GM12892 (cell line): ENCODE measurements around the gene CDH23.

ENCODE experiments used
- DNase-seq: peaks from one replicate; pipeline ENCODE4 v3.0.0; 2011; ENCODE audit not compliant: insufficient read length
- FAIRE-seq: peaks from 2 replicates; lab custom pipeline; 2011; peaks lifted over from hg19 to GRCh38; lab: Jason Lieb, UNC
- POLR2A ChIP-seq: IDR thresholded peaks from 2 replicates; pipeline ENCODE4 v1.6.1; 2011; ENCODE audit warnings: low read depth, low read length, control low read depth
- POLR2AphosphoS5 ChIP-seq: IDR thresholded peaks from 2 replicates; pipeline ENCODE4 v1.6.1; 2011; ENCODE audit warnings: low read depth, low read length, control low read depth
- TAF1 ChIP-seq: IDR thresholded peaks from 2 replicates; pipeline ENCODE4 v1.6.1; 2011; ENCODE audit warnings: low read depth, mild to moderate bottlenecking, control low read depth, low read length, borderline replicate concordance

Gene CDH23

DNA sequence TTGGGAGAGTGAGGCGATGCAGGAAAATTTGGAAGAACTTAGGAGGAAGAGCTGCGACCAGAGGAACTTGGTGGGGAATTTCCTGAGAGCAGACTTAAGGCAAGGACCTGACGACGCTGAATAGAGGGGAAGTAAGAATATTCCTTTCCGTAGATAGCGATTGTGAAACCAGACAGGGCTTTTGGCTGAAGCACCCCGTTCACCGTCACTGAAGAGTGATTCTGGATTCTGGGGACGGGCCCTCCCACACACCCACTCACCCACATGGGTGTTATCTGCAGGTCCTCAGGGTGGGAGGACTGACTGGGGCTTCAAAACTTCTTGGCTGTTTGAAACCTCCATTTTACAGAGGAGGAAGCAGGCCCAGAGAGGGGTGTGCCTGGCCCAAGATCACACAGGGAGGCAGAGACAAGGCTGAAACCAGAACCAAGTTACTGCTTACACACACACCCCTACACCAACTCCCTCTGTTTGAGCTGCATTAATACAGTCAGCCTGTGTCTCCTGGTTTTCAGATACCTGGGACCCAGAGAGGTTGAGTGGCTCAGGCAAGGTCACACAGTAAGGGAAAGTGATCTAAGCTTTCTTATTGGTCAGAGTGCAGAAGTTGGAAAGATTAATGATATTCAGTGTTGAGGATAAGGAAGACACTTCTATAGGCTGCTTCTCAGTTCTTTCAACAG is 37.2 kb upstream of the CDH23 start:
- TF ChIP-seq TAF1 (no peak), POLR2A (no peak), POLR2AphosphoS5 (no peak)
- DNase-seq, result peak; percentile 48
- no peak for FAIRE-seq

DNA sequence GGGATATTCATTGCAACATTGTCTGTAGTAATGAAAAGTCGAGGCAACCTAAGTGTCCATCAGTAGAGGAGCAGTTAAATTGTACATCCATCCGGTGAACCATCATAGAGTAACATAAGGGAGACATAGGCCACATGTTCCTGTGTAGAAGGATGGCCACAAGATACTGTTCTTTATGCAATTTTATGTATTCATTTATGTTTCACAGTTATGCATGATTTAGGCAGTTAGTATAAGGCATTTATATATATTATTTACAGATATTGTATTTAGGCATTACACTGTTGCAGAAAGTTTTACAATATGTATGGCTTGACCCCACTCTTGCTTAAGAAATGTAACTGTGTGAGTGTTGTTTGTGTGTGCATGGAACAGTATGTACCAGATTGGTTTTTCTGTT is 36.0 kb upstream of the CDH23 start:
- DNase-seq (no peak), FAIRE-seq (no peak)
- TF ChIP-seq POLR2AphosphoS5, result no peak
- no peak for TF ChIP-seq POLR2A
- TF ChIP-seq TAF1, result no peak

DNA sequence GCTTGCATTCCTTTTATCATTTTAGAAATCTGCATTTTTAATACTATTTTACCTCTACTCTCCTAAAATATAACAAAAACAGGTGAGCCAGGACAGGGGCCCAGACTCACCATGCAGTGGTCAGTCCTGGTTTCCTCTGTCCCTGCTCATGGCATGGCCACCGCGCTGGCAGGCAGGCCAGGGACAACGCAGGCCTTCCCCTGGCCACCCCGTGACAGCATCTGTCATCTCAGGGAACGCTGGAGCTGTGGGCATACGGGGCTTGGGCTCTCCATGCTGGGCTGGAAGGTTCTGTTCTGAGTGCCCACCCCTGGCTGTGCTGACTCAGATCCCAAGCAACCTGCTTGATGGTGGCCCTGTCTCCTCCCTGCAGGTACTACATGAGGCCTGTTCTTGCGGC is 35.1 kb upstream of the CDH23 start:
- DNase-seq (no peak), FAIRE-seq (no peak)
- TF ChIP-seq POLR2A (no peak), POLR2AphosphoS5 (no peak), TAF1 (no peak)

DNA sequence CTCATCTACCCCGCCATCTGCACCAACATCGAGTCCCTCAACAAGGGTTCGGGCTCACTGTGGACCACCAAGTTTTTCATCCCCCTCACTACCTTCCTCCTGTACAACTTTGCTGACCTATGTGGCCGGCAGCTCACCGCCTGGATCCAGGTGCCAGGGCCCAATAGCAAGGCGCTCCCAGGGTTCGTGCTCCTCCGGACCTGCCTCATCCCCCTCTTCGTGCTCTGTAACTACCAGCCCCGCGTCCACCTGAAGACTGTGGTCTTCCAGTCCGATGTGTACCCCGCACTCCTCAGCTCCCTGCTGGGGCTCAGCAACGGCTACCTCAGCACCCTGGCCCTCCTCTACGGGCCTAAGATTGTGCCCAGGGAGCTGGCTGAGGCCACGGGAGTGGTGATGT is 34.6 kb upstream of the CDH23 start:
- TF ChIP-seq TAF1 (no peak), POLR2A (no peak), POLR2AphosphoS5 (no peak)
- FAIRE-seq, result no peak
- no peak for DNase-seq

DNA sequence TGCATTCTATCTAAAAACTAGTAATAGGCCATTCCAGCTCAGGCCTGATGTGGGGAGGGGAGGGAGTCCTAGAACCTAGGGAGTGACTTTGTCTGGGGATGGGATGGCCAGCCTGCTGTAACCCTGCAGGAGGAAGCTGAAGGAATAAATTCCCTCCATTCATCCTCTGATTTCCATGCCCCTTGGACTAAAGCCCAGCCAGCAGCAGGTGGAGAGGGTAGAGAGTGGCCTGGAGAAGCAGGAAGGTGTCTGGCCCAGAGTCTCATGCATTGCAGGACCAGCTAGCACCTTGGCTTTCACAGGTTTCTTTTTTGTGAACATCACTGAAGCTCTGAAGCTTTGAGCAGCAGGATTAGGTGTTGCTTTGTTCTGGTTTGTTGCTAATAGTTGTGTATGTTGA is 32.8 kb upstream of the CDH23 start:
- FAIRE-seq (no peak), DNase-seq (no peak)
- TF ChIP-seq POLR2A (no peak), POLR2AphosphoS5 (no peak), TAF1 (no peak)

DNA sequence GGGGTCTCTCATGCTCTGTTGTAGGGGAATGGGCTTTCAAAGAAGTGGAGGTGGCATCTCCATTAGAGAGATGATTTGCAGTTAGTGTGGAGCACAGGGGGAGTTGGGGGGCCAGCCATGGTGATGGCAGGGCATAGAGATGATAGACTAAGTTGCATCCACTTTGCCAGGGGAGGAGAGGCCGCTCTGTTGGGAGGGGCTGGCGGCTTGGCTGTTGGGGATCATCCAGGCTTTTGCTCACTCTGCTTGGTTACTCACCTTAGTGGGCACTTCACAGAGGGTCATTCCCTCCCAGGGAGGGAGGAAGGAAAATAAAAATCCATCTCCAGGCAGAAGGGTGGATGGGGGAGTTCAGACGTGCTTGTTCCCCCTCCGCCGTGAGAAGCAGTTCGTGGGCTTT is 31.4 kb upstream of the CDH23 start:
- DNase-seq (no peak), FAIRE-seq (no peak)
- TF ChIP-seq POLR2AphosphoS5 (no peak), TAF1 (no peak), POLR2A (no peak)

DNA sequence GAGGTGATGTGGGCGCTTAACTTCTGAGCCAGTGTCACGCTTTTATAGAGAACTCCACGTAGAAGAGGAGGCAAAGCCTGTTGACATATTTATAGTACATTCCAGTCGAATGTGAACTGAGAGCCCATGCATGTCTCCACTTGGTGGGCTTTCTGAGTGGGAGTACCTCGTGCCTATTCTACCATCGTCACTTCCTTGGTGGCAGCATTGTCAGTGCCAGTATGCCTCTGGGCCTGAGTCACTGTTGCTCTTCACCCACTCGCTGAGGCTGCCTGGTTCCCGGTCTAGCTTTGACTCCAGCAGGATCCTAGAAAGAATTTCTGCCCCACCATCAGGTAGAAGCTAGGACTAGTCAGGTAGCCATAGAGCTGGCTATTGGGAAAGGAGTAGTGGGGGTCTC is 30.0 kb upstream of the CDH23 start:
- DNase-seq (no peak), FAIRE-seq (no peak)
- TF ChIP-seq POLR2A, result no peak
- TF ChIP-seq TAF1, result no peak
- no peak for TF ChIP-seq POLR2AphosphoS5

DNA sequence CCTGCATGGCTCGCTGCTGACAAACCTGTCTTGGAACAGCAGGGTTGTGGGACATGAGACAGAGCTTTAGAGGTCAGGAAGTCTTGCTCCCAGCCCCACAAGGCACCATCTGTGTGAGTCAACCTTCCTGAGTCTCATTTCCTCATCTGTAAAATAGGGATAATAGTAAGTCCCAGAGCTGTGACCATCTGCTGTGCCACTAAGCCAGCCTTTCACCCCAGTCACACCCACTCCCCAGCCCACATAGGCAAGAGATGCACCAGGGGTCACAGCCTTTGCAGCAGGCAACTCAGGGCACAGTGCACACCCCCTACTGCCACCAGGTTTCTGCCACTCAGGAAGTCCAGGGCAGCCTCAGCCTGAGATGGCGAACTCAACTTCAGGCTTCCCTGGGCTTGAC is 29.4 kb upstream of the CDH23 start:
- TF ChIP-seq POLR2AphosphoS5, result no peak
- no peak for TF ChIP-seq POLR2A
- TF ChIP-seq TAF1, result no peak
- DNase-seq (no peak), FAIRE-seq (no peak)

DNA sequence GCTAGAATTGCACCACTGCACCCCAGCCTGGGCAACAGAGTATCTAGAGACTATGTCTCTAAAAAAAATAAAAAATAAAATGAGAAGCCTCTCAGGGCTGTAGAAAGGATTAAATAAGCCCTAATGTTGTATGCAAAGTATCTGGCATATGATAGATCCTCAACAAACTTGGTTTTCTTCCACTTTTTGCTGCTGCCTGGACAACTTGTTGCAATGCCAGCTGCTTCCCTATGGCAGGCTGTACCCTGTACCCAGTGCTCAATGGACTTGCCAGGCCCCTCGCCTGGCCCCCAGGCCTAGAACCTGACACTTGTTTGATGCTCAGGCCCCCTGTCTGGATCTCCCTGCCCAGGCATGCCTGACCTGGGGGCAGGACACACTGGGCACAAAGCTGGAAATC is 28.5 kb upstream of the CDH23 start:
- no peak for TF ChIP-seq TAF1
- no peak for TF ChIP-seq POLR2AphosphoS5
- no peak for TF ChIP-seq POLR2A
- no peak for FAIRE-seq
- no peak for DNase-seq

DNA sequence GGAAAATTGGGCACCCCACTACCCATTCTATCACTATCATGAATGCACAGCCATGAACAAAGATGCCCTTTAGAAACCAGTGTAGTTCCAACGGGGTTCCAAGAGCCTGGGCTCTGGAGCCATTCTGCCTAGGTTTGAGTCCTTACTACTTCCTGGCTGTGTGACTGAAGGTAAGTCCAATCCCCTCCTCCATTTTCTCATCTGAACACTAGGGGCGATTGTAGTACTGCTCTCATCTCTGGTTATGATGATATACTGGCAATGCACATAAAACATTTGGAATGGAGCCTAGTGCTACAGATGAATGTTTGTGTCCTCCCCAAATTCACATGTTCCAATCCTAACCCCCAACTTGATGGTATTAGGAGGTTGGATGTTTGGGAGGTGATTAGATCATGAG is 28.1 kb upstream of the CDH23 start:
- FAIRE-seq, result peak; percentile 38
- TF ChIP-seq TAF1, result no peak
- no peak for TF ChIP-seq POLR2A
- TF ChIP-seq POLR2AphosphoS5, result no peak
- DNase-seq, result no peak

DNA sequence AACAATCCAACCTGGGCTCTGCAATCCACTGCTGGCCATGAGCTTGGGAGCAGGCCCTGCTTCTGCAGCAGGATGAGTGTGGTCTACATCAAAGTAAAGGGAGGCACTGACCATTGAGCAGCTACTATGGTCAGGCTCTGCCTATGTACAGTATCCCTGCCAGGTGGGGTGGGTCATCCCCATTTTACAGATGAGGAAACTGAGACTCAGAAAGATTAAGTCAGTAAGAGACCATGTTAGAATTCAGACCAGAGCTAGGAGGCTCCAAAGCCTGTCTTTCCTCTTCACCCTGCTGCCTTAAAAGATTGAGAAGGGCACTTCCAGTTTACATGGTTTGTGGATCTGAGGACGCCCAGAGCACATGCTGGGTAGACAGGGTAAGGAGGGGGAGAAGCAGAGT is 27.1 kb upstream of the CDH23 start:
- FAIRE-seq, result no peak

DNA sequence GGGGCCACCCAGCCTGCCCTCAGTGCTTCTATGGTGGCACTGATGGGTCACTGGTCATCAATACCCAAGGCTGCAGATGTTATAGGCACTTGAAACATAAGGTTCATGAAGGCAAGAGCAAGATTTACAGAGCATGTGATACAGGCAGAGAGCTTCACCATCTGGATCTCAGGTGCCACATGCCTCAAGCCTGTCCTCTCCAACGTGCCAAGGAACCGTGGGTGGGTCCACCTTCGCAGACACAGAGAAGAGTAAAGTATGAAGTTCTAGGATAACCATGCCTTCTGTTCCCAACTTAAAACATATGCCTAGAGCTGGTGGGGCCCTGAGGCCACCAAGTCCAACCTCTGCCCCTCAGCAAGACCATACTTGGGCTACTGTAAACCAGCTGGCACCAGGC is 26.7 kb upstream of the CDH23 start:
- TF ChIP-seq POLR2A (no peak), TAF1 (no peak), POLR2AphosphoS5 (no peak)
- DNase-seq, result no peak
- FAIRE-seq, result peak; percentile 17

More for the DNA sequence above, 27.1 kb upstream of the CDH23 start:
- TF ChIP-seq TAF1 (no peak), POLR2AphosphoS5 (no peak), POLR2A (no peak)
- DNase-seq, result no peak

DNA sequence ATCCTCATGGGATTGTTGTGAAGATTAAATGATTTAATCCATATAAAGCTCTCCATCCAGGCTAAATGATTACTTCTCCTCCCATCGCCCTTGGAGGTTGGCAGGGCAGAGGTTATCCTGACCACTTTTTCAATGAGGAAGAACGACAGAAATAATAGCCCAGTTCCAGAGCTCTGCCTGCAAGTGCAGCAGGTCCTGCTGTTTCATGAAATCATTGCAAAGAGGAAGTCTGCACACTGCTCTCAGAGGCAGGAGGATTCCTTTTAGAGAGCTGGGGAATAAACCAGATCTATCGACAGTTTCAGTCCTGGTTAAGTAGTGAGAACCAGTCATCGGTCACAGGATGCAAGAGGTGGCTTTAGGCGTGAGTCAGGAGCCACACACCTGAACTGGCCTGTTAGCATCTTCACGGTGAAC is 25.0 kb upstream of the CDH23 start:
- TF ChIP-seq TAF1, result no peak
- no peak for TF ChIP-seq POLR2AphosphoS5
- TF ChIP-seq POLR2A, result no peak
- FAIRE-seq (peak; percentile 85), DNase-seq (peak; percentile 35)
